ENCODE measurements around the gene STK32C. TPM values are rescaled to one million over a fixed set of nuclear protein-coding genes. Genes with fewer than 3 reads are reported as not detected.
A peak's percentile ranks its signal among the peaks of the same experiment; 100 is the strongest.

STK32C gene
- total RNA-seq, 1 donor from 2014 or later = 19.6 TPM

- no peaks in the 10 kb centered on the region for H3K36me3 Mint-ChIP-seq (ENCODE audit: low read depth)
- no peaks in the 10 kb centered on the region for H3K9me3 Mint-ChIP-seq
- H3K4me3 Mint-ChIP-seq = no peak overlapping the region
- no peak for DNase-seq (ENCODE audit: low read depth, low spot score)
- H3K4me1 Mint-ChIP-seq = peaks cover 4% of the 10 kb centered on the region
- TF ChIP-seq CTCF (conservative IDR thresholded peaks at IDR 0.05) = no peak
- no peak overlapping the region for H3K27ac Mint-ChIP-seq (ENCODE audit: unreplicated experiment)
- no peaks in the 10 kb centered on the region for H3K27me3 Mint-ChIP-seq (ENCODE audit: low read depth)
Measured at GRCh38 chr10:132232981-132233380, 74.8 kb downstream of the STK32C start.

DNA sequence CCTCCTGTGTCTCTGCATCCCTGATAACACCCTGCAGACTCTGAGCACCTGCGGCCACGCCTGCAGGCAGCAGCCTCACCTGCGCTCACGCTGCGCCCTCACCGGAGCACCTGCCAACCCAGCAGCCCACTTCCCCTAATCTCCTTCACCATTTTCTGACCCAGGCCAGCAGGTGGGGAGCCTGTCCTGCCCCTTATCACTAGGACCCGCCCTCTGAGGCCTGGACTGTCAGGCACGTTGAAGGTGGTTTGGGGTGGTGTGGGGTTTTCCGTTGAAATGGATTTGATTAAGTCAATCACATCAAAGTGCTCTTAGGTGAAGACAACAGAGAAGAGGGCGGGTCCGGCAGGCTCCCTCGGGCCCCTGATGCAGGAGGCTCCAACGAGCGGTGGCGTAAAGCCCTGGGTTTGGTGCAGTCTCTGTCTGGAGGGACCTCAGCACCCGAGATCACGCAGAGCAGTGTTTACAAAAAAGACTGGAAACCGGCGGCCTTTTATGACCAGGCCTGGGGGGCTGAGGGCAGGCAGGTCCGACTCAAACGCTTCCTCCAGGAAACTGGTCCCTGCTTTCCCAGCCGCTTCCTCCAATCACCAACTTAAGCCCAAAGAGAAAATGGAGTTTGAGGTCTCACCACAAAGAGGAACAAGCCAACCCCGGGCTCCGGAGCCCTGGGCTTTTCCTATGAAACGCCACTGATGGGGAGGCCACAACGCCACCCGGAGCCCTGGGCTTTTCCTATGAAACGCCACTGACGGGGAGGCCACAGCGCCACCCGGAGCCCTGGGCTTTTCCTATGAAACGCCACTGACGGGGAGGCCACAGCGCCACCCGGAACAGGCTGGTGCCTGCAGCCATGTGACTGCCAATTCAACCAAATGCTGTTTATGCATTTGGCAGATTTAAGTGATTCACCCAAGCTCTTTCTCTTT is 75.5 kb downstream of the STK32C start:
- Mint-ChIP-seq H3K36me3 (ENCODE audit: low read depth) (peaks cover 2% of the 10 kb centered on the region), H3K4me1 (peaks cover 4% of the 10 kb centered on the region), H3K4me3 (no peak overlapping the region), H3K27ac (ENCODE audit: unreplicated experiment) (peak overlapping the region; percentile 57), H3K9me3 (no peaks in the 10 kb centered on the region), H3K27me3 (ENCODE audit: low read depth) (no peaks in the 10 kb centered on the region)
- DNase-seq (ENCODE audit: low read depth, low spot score) = no peak
- no peak for TF ChIP-seq CTCF (conservative IDR thresholded peaks at IDR 0.05)

DNA sequence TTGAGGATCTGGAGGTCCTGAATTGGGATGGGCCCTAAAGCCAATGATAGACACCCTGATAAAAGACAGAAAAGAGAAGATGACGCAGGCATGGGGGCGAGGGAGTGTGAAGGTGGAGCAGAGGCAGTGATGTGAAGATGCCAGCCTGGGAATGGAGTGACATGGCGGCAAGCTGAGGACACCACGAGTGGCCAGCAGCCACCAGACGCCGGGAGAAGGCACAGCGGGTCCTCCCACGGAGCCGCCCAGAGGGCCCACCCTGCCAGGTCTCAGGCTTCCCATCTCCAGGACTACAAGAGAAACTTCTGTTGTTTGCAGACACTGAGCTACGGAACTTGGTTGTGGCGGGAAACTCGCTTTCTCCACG is 76.1 kb downstream of the STK32C start:
- Mint-ChIP-seq H3K36me3 (ENCODE audit: low read depth) (peaks cover 3% of the 10 kb centered on the region), H3K27me3 (ENCODE audit: low read depth) (no peaks in the 10 kb centered on the region), H3K27ac (ENCODE audit: unreplicated experiment) (no peak overlapping the region), H3K4me3 (no peak overlapping the region), H3K9me3 (no peaks in the 10 kb centered on the region), H3K4me1 (peaks cover 4% of the 10 kb centered on the region)
- no peak for TF ChIP-seq CTCF (conservative IDR thresholded peaks at IDR 0.05)
- DNase-seq (ENCODE audit: low read depth, low spot score) = no peak

- H3K27ac Mint-ChIP-seq (ENCODE audit: unreplicated experiment) = no peak overlapping the region
- TF ChIP-seq CTCF (conservative IDR thresholded peaks at IDR 0.05) = no peak
Measured at GRCh38 chr10:132230557-132231210, 77.1 kb downstream of the STK32C start.

DNA sequence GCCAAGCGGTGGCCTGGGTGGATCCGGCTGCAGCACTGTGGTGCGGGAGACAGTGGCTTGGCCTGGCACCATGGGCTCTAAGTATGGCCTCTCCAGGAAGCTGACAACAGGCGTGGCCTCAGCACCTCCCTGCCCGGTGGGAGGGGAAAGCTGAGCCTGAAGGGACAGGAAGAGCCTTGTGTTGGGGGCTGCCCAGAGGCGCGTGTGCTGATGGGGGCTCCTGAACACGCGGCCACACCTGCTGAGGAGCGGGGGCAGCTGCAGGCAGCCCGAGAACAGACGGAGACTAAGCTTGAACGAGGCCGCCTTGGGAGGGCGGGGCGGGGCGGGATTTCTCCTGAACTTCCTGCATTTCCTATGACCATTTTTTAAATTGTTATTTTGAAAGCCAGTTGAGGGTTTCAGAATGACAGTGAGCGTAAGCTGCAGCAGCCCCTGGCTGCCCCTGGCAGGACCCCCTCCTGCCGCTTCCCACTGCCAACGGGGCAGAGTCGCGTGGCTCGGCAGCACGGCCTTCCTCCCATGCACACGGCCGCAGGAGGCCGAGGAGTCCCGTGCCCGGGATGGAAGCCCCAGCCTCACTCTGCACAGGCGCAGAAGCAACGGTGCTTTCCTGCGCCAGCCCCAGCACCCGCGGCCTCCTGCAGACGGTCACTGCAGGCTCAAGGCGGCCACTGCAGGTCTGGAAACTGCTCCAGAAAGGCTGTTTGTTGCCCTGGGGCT is 77.8 kb downstream of the STK32C start:
- no peak overlapping the region for H3K4me3 Mint-ChIP-seq
- no peaks in the 10 kb centered on the region for H3K9me3 Mint-ChIP-seq
- TF ChIP-seq CTCF (conservative IDR thresholded peaks at IDR 0.05) = no peak
- H3K27ac Mint-ChIP-seq (ENCODE audit: unreplicated experiment) = no peak overlapping the region
- peaks cover 4% of the 10 kb centered on the region for H3K4me1 Mint-ChIP-seq
- H3K36me3 Mint-ChIP-seq (ENCODE audit: low read depth) = peaks cover 3% of the 10 kb centered on the region
- H3K27me3 Mint-ChIP-seq (ENCODE audit: low read depth) = no peaks in the 10 kb centered on the region
- DNase-seq (ENCODE audit: low read depth, low spot score) = no peak

More at GRCh38 chr10:132230557-132231210, 77.1 kb downstream of the STK32C start:
- Mint-ChIP-seq H3K4me3 (no peak overlapping the region), H3K9me3 (no peaks in the 10 kb centered on the region), H3K4me1 (peaks cover 4% of the 10 kb centered on the region), H3K36me3 (ENCODE audit: low read depth) (peaks cover 3% of the 10 kb centered on the region), H3K27me3 (ENCODE audit: low read depth) (no peaks in the 10 kb centered on the region)
- no peak for DNase-seq (ENCODE audit: low read depth, low spot score)

All from neural crest cell (in vitro differentiated cells).